PC-9 (cell line): ENCODE data around the gene PCDHGA10. TPM values are rescaled to one million over a fixed set of nuclear protein-coding genes. Genes with fewer than 3 reads are reported as not detected.
"Not testable (repeated sequence)": the region's sequence is repeated elsewhere in the genome, so short reads cannot be mapped to it uniquely, and the experiment has no call there.

Source experiments
- BruUV-seq: library from RNA; stranded (reverse); fragments of 400-500 nt; replicated peaks from 2 replicates; lab custom pipeline; 2021; lab: Mats Ljungman, UMichigan
- CTCF ChIA-PET: fragments of 300-600 bp; sonication (Branson Sonifier 250); formaldehyde crosslinking; loops from one replicate; lab custom pipeline; 2022; ENCODE audit warnings: antibody characterized with exemption; lab: Charles Lee
- POLR2A ChIA-PET: fragments of 300-600 bp; sonication (Branson Sonifier 250); formaldehyde crosslinking; loops from one replicate; lab custom pipeline; 2022; ENCODE audit warnings: antibody characterized with exemption; ENCODE audit not compliant: unreplicated experiment; lab: Charles Lee
- DNase-seq, 2 experiments: peaks; one replicate each; pipeline versions ENCODE4 v3.0.0 to v3.0.0-alpha.2; 2015 to 2022; ENCODE audit warnings: mixed read lengths in 1 of 2
- H2AFZ ChIP-seq: fragments of 200-600 bp; sonication (generic); 2 replicates; pipeline ENCODE4 v1.8.1; 2017; ENCODE audit warnings: antibody characterized with exemption
- H3F3A ChIP-seq: fragments of 200-600 bp; sonication (generic); 2 replicates; pipeline ENCODE4 v1.8.1; 2017; ENCODE audit warnings: antibody characterized with exemption, mild to moderate bottlenecking, low read depth; ENCODE audit not compliant: insufficient read depth
- H3K27ac ChIP-seq: fragments of 200-600 bp; sonication (generic); 2 replicates; pipeline ENCODE4 v1.6.1; 2016; ENCODE audit warnings: mixed run types
- H3K27me3 ChIP-seq: fragments of 200-600 bp; sonication (generic); 2 replicates; pipeline ENCODE4 v1.6.1; 2016; ENCODE audit warnings: low read depth, mixed run types; ENCODE audit not compliant: insufficient read depth
- H3K36me3 ChIP-seq: fragments of 200-600 bp; sonication (generic); 2 replicates; pipeline ENCODE4 v1.6.1; 2016; ENCODE audit warnings: low read depth, mixed run types
- H3K4me1 ChIP-seq: fragments of 200-600 bp; sonication (generic); replicated peaks from 2 replicates; pipeline ENCODE4 v1.6.1; 2016; ENCODE audit warnings: mixed run types; ENCODE audit not compliant: insufficient read depth
- H3K4me2 ChIP-seq: fragments of 200-600 bp; sonication (generic); 2 replicates; pipeline ENCODE4 v1.6.1; 2017; ENCODE audit warnings: mixed run types
- H3K4me3 ChIP-seq: fragments of 200-600 bp; sonication (generic); 2 replicates; pipeline ENCODE4 v1.6.1; 2016; ENCODE audit warnings: mixed run types
- H3K79me2 ChIP-seq: fragments of 200-600 bp; sonication (generic); 2 replicates; pipeline ENCODE4 v1.6.1; 2017; ENCODE audit warnings: low read depth, mixed run types
- H3K9me2 ChIP-seq: fragments of 200-600 bp; sonication (generic); 2 replicates; pipeline ENCODE4 v1.8.1; 2017; ENCODE audit warnings: mild to moderate bottlenecking; ENCODE audit not compliant: insufficient read depth
- H3K9me3 ChIP-seq: fragments of 200-600 bp; sonication (generic); 2 replicates; pipeline ENCODE4 v1.8.1; 2016; ENCODE audit warnings: low read depth; ENCODE audit not compliant: insufficient read depth
- H4K20me1 ChIP-seq: fragments of 200-600 bp; sonication (generic); 2 replicates; pipeline ENCODE4 v1.8.1; 2017; ENCODE audit not compliant: insufficient read depth
- EZH2 ChIP-seq: fragments of 200-600 bp; sonication (generic); IDR thresholded peaks from 2 replicates; pipeline ENCODE4 v1.8.0; 2017; ENCODE audit warnings: antibody characterized with exemption, low read depth
- intact Hi-C: fragments of 100-400 bp; cut with micrococcal nuclease; formaldehyde crosslinking; loops from one replicate; pipeline ENCODE4 v1.10.0; 2022; ENCODE audit not compliant: unreplicated experiment
- total RNA-seq: library from RNA; stranded (reverse); gene quantifications from 2 replicates; pipeline ENCODE4 v1.2.3, GENCODE V29; 2021
- TF ChIP-seq, protein P1 (sequence below): fragments of 200-600 bp; sonication (generic); conservative IDR thresholded peaks from 2 replicates; pipeline ENCODE4 v1.6.1; 2017; ENCODE audit warnings: mixed run types, antibody characterized with exemption, mild to moderate bottlenecking, moderate library complexity

PCDHGA10 gene
- total RNA-seq, 1 experiment from 2014 or later: 0.13 TPM

DNA sequence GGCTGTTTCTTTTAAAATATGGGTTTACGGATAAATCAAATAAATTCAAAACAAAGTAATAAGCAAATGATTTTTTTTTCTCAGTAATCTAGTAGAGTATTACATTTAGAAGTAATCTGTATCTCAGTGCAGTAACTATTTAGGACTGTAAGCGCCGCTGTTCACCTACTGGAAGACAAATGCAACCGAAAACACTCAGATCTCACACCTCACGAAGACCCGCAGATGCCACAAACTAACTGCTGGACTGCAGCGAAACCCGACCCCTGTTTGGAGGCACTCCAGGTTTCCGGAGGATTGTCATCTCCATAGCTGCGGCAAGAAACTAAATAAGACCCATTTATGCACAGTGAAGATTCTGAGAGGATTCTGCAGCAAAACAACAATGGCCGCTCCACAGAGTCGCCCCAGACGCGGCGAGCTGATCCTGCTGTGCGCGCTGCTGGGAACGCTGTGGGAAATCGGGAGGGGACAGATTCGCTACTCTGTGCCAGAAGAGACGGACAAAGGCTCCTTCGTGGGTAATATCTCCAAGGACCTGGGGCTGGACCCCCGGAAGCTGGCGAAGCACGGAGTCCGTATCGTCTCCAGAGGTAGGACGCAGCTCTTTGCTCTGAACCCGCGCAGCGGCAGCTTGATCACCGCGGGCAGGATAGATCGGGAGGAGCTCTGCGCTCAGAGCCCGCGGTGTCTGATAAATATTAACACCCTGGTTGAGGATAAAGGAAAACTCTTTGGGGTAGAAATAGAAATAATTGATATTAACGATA, 20.2 kb upstream of the PCDHGA10 start, which contains the start of gene PCDHGA8:
Gene PCDHGA8, plus strand, starts transcription at position 205 of the 770 bp plus-strand sequence. Its CDS starts 181 bp downstream, at position 386.
- H4K20me1 ChIP-seq: no peaks in the 10 kb centered on the region
- no peak for DNase-seq
- H3K79me2 ChIP-seq: no peaks in the 10 kb centered on the region
- H3K9me2 ChIP-seq: no peaks in the 10 kb centered on the region
- ChIA-PET POLR2A (no interaction called here), CTCF (no interaction called here)
- H3K9me3 ChIP-seq: no peaks in the 10 kb centered on the region
- no peak within 1 kb of the TSS for H3K4me2 ChIP-seq
- intact Hi-C loops: no loop called here
- TF ChIP-seq, protein P1, sequence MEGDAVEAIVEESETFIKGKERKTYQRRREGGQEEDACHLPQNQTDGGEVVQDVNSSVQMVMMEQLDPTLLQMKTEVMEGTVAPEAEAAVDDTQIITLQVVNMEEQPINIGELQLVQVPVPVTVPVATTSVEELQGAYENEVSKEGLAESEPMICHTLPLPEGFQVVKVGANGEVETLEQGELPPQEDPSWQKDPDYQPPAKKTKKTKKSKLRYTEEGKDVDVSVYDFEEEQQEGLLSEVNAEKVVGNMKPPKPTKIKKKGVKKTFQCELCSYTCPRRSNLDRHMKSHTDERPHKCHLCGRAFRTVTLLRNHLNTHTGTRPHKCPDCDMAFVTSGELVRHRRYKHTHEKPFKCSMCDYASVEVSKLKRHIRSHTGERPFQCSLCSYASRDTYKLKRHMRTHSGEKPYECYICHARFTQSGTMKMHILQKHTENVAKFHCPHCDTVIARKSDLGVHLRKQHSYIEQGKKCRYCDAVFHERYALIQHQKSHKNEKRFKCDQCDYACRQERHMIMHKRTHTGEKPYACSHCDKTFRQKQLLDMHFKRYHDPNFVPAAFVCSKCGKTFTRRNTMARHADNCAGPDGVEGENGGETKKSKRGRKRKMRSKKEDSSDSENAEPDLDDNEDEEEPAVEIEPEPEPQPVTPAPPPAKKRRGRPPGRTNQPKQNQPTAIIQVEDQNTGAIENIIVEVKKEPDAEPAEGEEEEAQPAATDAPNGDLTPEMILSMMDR: peak; percentile 46; the same call in 1 of the 2 replicates
- no peak for TF ChIP-seq EZH2
- H3K27ac ChIP-seq: no peak within 1 kb of the TSS
- no peaks in the 10 kb centered on the region for H3F3A ChIP-seq
- H2AFZ ChIP-seq: no peak within 1 kb of the TSS
- H3K4me1 ChIP-seq: no peaks in the 10 kb centered on the region
- peaks cover 12% of the 10 kb centered on the region; the same call in 1 of the 2 replicates for H3K27me3 ChIP-seq
- H3K4me3 ChIP-seq: no peak within 1 kb of the TSS
- BruUV-seq: no TSS peak
- H3K36me3 ChIP-seq: no peaks in the 10 kb centered on the region

DNA sequence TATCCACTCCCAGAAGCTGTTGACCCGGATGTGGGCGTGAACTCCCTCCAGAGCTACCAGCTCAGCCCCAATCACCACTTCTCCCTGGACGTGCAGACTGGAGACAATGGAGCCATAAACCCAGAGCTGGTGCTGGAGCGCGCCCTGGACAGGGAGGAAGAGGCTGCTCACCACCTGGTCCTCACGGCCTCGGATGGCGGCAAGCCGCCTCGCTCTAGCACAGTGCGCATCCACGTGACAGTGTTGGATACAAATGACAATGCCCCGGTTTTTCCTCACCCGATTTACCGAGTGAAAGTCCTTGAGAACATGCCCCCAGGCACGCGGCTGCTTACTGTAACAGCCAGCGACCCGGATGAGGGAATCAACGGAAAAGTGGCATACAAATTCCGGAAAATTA, 19.5 kb upstream of the PCDHGA10 start:
- H3K4me3 ChIP-seq: no peak overlapping the region
- no peaks in the 10 kb centered on the region for H3F3A ChIP-seq
- DNase-seq: no peak
- CTCF ChIA-PET: no interaction called here
- H3K9me2 ChIP-seq: no peaks in the 10 kb centered on the region
- no peak overlapping the region for H2AFZ ChIP-seq
- no peaks in the 10 kb centered on the region for H3K79me2 ChIP-seq
- no TSS peak for BruUV-seq
- intact Hi-C loops: no loop called here
- no peaks in the 10 kb centered on the region for H4K20me1 ChIP-seq
- POLR2A ChIA-PET: no interaction called here
- H3K27ac ChIP-seq: no peak overlapping the region
- no peak for TF ChIP-seq EZH2
- TF ChIP-seq, protein P1: no peak
- H3K4me1 ChIP-seq: no peaks in the 10 kb centered on the region
- H3K4me2 ChIP-seq: no peak overlapping the region
- H3K27me3 ChIP-seq: peaks cover 11% of the 10 kb centered on the region; the same call in 1 of the 2 replicates
- H3K9me3 ChIP-seq: no peaks in the 10 kb centered on the region
- H3K36me3 ChIP-seq: no peaks in the 10 kb centered on the region

DNA sequence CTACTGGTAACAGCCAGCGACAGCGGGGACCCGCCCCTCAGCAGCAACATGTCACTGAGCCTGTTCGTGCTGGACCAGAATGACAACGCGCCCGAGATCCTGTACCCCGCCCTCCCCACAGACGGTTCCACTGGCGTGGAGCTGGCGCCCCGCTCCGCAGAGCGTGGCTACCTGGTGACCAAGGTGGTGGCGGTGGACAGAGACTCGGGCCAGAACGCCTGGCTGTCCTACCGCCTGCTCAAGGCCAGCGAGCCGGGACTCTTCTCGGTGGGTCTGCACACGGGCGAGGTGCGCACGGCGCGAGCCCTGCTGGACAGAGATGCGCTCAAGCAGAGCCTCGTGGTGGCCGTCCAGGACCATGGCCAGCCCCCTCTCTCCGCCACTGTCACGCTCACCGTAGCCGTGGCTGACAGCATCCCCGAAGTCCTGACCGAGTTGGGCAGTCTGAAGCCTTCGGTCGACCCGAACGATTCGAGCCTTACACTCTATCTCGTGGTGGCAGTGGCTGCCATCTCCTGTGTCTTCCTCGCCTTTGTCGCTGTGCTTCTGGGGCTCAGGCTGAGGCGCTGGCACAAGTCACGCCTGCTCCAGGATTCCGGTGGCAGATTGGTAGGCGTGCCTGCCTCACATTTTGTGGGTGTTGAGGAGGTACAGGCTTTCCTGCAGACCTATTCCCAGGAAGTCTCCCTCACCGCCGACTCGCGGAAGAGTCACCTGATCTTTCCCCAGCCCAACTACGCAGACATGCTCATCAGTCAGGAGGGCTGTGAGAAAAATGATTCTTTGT, 18.2 kb upstream of the PCDHGA10 start:
- H3F3A ChIP-seq, H3K9me2 ChIP-seq, H3K4me1 ChIP-seq, H3K9me3 ChIP-seq, H4K20me1 ChIP-seq, DNase-seq, H3K4me3 ChIP-seq, H3K27ac ChIP-seq, H3K79me2 ChIP-seq, intact Hi-C loops, H3K36me3 ChIP-seq, POLR2A ChIA-PET, H2AFZ ChIP-seq, CTCF ChIA-PET, H3K4me2 ChIP-seq, BruUV-seq: not testable (repeated sequence)
- H3K27me3 ChIP-seq: peaks cover 13% of the 10 kb centered on the region; the same call in 1 of the 2 replicates

DNA sequence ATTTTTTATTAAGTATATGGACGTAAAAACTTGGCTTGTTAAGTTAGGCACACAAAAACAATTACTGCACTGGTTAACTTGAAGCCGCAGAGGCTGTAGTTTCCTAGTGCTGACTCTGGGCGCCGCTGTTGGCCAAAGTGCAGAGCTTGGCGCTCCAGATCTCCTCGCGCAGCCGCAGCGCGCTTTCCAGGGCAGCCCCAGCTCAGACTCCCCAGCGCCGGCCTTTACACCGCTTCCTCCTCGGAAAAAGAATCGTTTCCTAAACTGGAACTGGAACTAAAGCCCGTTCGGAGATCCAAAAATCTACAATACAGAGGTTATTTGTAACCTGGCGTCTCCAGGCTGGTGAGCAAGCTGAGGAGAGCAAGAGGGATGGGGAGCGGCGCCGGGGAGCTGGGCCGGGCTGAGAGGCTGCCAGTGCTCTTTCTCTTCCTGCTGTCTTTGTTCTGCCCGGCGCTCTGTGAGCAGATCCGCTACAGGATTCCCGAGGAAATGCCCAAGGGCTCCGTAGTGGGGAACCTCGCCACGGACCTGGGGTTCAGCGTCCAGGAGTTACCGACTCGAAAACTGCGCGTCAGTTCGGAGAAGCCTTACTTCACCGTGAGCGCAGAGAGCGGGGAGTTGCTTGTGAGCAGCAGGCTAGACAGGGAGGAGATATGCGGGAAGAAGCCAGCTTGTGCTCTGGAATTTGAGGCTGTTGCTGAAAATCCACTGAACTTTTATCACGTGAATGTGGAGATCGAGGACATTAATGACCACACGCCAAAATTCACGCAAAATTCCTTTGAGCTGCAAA, 14.8 kb upstream of the PCDHGA10 start, which contains the start of gene PCDHGB5:
Gene PCDHGB5, plus strand, starts transcription at position 192 of the 796 bp plus-strand sequence. Its CDS starts 181 bp downstream, at position 373.
- H3K9me3 ChIP-seq, H3K9me2 ChIP-seq, H3K27ac ChIP-seq, H3F3A ChIP-seq, BruUV-seq, H2AFZ ChIP-seq, H3K79me2 ChIP-seq, CTCF ChIA-PET, H3K4me2 ChIP-seq, H3K36me3 ChIP-seq, POLR2A ChIA-PET, H4K20me1 ChIP-seq, intact Hi-C loops, H3K4me1 ChIP-seq, DNase-seq, H3K4me3 ChIP-seq: not testable (repeated sequence)
- peaks cover 34% of the 10 kb centered on the region for H3K27me3 ChIP-seq
